HEK293 (cell line): ENCODE results near the gene TDRD9.

Experiments
- CTCF ChIA-PET: fragments of 350-600 bp; formaldehyde crosslinking; extraction: SDS; loops from one replicate; lab custom pipeline; 2021; ENCODE audit warnings: antibody characterized with exemption; lab: Yijun Ruan, JAX
- POLR2A ChIA-PET: fragments of 300-600 bp; formaldehyde crosslinking; extraction: SDS; loops from one replicate; lab custom pipeline; 2020; ENCODE audit warnings: antibody characterized with exemption, inconsistent platforms; lab: Yijun Ruan, JAX
- H3K27ac ChIP-seq: fragments of 200-500 bp; sonication (Bioruptor generic); 2 replicates; pipeline ENCODE4 v1.5.1; 2014; ENCODE audit warnings: low read depth, low read length, control low read depth, inconsistent platforms; ENCODE audit errors: extremely low read depth
- H3K36me3 ChIP-seq, 2 experiments: fragments of 200-500 bp in 1 of 2; sonication (Bioruptor generic) in 1 of 2; 1 replicate in 1 of 2; 2 replicates in 1 of 2; pipeline ENCODE4 v1.5.1; 2014 to 2017; ENCODE audit warnings: inconsistent platforms in 2 of 2, low read length in 2 of 2; ENCODE audit not compliant: control insufficient read depth in 2 of 2, insufficient read depth in 1 of 2
- H3K4me1 ChIP-seq: fragments of 200-500 bp; sonication (Bioruptor generic); 2 replicates; pipeline ENCODE4 v1.5.1; 2014; ENCODE audit warnings: mild to moderate bottlenecking, low read length, inconsistent platforms; ENCODE audit not compliant: control insufficient read depth, insufficient read depth
- H3K4me3 ChIP-seq: 2 replicates; pipeline ENCODE4 v1.5.1; 2011; ENCODE audit warnings: low read depth, mild to moderate bottlenecking, control low read depth, low read length, moderate library complexity
- H3K9me3 ChIP-seq: fragments of 200-500 bp; sonication (Bioruptor generic); 2 replicates; pipeline ENCODE4 v1.5.1; 2014; ENCODE audit warnings: low read depth, low read length, inconsistent platforms; ENCODE audit not compliant: control insufficient read depth, insufficient read depth
- MZF1 ChIP-seq: fragments of 450-650 bp; formaldehyde crosslinking; IDR thresholded peaks from 2 replicates; pipeline ENCODE4 v1.5.1; 2017; ENCODE audit warnings: missing biosample characterization, missing genetic modification characterization, borderline replicate concordance
- YY2 ChIP-seq: fragments of 450-650 bp; formaldehyde crosslinking; IDR thresholded peaks from 2 replicates; pipeline ENCODE4 v1.5.1; 2016; ENCODE audit warnings: missing biosample characterization, missing genetic modification characterization
- ZNF223 ChIP-seq: fragments of 450-650 bp; formaldehyde crosslinking; IDR thresholded peaks from 2 replicates; pipeline ENCODE4 v1.5.1; 2016; ENCODE audit warnings: missing biosample characterization, missing genetic modification characterization
- ZNF26 ChIP-seq: fragments of 450-650 bp; formaldehyde crosslinking; IDR thresholded peaks from 2 replicates; pipeline ENCODE4 v1.5.1; 2016; ENCODE audit warnings: missing biosample characterization, missing genetic modification characterization
- ZNF266 ChIP-seq: fragments of 450-650 bp; formaldehyde crosslinking; IDR thresholded peaks from 2 replicates; pipeline ENCODE4 v1.5.1; 2016; ENCODE audit warnings: missing biosample characterization, missing genetic modification characterization, low read depth
- ZNF629 ChIP-seq: fragments of 450-650 bp; formaldehyde crosslinking; IDR thresholded peaks from 2 replicates; pipeline ENCODE4 v1.5.1; 2017; ENCODE audit warnings: missing biosample characterization, missing genetic modification characterization
- ZNF639 ChIP-seq: fragments of 450-650 bp; formaldehyde crosslinking; IDR thresholded peaks from 2 replicates; pipeline ENCODE4 v1.5.1; 2016; ENCODE audit warnings: missing biosample characterization, missing genetic modification characterization
- TF ChIP-seq, protein P1 (sequence below): fragments of 450-650 bp; formaldehyde crosslinking; IDR thresholded peaks from 2 replicates; pipeline ENCODE4 v1.5.1; 2017; ENCODE audit warnings: missing biosample characterization, missing genetic modification characterization
- TF ChIP-seq, protein P2 (sequence below): fragments of 450-650 bp; formaldehyde crosslinking; IDR thresholded peaks from 2 replicates; pipeline ENCODE4 v1.5.1; 2017; ENCODE audit warnings: missing biosample characterization, missing genetic modification characterization
- TF ChIP-seq, protein P3 (sequence below): fragments of 450-650 bp; formaldehyde crosslinking; conservative IDR thresholded peaks from 2 replicates; pipeline ENCODE4 v1.5.1; 2016; ENCODE audit warnings: low read depth, missing biosample characterization, missing genetic modification characterization
- TF ChIP-seq, protein P4 (sequence below): fragments of 450-650 bp; formaldehyde crosslinking; IDR thresholded peaks from 2 replicates; pipeline ENCODE4 v1.5.1; 2016; ENCODE audit warnings: missing biosample characterization, missing genetic modification characterization, borderline replicate concordance

Gene TDRD9

DNA sequence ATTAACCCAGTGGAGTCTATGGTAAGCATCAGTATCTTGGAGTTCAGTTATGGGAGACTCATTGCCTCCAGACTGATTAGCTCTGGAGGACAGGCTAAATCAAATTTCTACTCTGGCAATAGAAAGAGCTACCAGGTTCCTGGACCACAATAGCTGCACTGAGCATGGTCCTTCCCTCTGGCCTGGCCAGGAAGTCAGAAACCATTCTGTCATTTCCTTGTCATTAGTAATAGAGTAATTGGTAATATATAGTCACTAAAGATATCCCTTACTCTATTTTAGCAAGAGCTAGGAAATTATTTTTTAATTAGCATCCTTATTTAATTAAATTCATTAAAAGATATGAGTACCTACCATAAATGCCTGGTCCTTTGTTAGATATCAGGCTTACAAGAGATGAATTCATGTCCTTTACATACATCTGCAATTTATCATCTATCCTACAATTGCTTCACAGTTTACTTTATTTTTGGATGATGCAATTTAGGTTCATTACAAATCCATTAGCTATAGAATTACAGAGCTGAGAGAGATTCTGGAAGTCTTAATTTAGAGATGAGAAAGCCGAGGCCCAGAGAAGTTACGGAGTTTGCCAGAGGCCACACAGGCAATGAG, 23.7 kb upstream of the TDRD9 start (continued):
- no peak for TF ChIP-seq ZNF639 (tag by site-specific recombination)
- no peak for TF ChIP-seq ZNF629
- TF ChIP-seq, protein P1, sequence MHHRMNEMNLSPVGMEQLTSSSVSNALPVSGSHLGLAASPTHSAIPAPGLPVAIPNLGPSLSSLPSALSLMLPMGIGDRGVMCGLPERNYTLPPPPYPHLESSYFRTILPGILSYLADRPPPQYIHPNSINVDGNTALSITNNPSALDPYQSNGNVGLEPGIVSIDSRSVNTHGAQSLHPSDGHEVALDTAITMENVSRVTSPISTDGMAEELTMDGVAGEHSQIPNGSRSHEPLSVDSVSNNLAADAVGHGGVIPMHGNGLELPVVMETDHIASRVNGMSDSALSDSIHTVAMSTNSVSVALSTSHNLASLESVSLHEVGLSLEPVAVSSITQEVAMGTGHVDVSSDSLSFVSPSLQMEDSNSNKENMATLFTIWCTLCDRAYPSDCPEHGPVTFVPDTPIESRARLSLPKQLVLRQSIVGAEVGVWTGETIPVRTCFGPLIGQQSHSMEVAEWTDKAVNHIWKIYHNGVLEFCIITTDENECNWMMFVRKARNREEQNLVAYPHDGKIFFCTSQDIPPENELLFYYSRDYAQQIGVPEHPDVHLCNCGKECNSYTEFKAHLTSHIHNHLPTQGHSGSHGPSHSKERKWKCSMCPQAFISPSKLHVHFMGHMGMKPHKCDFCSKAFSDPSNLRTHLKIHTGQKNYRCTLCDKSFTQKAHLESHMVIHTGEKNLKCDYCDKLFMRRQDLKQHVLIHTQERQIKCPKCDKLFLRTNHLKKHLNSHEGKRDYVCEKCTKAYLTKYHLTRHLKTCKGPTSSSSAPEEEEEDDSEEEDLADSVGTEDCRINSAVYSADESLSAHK (tag by site-specific recombination) = no peak

GRCh38 chr14:103905842-103906456, 22.3 kb upstream of the TDRD9 start:
- ChIA-PET CTCF (interaction anchor here (0.6 to 1.8 kb wide), 4 partner anchors 96 to 369 kb away, joined by 3 to 7 read pairs (median 4); no protein-coding TSS in a partner anchor), POLR2A (interaction anchor here (0.5 kb wide), 1 partner anchor 135 kb away, joined by 4 read pairs; no protein-coding TSS in a partner anchor)
- Histone ChIP-seq H3K4me3 (no peak overlapping the region), H3K36me3 (peaks cover 0 to 5% of the 10 kb centered on the region in 2 experiments; a peak in 1 of 3 replicates), H3K4me1 (no peaks in the 10 kb centered on the region), H3K27ac (no peak overlapping the region), H3K9me3 (no peaks in the 10 kb centered on the region)
- TF ChIP-seq ZNF26 (no peak), ZNF223 (tag by site-specific recombination) (no peak), MZF1 (tag by site-specific recombination) (no peak), ZNF266 (tag by site-specific recombination) (no peak), YY2 (tag by site-specific recombination) (no peak)
- TF ChIP-seq, protein P2, sequence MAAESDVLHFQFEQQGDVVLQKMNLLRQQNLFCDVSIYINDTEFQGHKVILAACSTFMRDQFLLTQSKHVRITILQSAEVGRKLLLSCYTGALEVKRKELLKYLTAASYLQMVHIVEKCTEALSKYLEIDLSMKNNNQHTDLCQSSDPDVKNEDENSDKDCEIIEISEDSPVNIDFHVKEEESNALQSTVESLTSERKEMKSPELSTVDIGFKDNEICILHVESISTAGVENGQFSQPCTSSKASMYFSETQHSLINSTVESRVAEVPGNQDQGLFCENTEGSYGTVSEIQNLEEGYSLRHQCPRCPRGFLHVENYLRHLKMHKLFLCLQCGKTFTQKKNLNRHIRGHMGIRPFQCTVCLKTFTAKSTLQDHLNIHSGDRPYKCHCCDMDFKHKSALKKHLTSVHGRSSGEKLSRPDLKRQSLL = no peak
- TF ChIP-seq, protein P3, sequence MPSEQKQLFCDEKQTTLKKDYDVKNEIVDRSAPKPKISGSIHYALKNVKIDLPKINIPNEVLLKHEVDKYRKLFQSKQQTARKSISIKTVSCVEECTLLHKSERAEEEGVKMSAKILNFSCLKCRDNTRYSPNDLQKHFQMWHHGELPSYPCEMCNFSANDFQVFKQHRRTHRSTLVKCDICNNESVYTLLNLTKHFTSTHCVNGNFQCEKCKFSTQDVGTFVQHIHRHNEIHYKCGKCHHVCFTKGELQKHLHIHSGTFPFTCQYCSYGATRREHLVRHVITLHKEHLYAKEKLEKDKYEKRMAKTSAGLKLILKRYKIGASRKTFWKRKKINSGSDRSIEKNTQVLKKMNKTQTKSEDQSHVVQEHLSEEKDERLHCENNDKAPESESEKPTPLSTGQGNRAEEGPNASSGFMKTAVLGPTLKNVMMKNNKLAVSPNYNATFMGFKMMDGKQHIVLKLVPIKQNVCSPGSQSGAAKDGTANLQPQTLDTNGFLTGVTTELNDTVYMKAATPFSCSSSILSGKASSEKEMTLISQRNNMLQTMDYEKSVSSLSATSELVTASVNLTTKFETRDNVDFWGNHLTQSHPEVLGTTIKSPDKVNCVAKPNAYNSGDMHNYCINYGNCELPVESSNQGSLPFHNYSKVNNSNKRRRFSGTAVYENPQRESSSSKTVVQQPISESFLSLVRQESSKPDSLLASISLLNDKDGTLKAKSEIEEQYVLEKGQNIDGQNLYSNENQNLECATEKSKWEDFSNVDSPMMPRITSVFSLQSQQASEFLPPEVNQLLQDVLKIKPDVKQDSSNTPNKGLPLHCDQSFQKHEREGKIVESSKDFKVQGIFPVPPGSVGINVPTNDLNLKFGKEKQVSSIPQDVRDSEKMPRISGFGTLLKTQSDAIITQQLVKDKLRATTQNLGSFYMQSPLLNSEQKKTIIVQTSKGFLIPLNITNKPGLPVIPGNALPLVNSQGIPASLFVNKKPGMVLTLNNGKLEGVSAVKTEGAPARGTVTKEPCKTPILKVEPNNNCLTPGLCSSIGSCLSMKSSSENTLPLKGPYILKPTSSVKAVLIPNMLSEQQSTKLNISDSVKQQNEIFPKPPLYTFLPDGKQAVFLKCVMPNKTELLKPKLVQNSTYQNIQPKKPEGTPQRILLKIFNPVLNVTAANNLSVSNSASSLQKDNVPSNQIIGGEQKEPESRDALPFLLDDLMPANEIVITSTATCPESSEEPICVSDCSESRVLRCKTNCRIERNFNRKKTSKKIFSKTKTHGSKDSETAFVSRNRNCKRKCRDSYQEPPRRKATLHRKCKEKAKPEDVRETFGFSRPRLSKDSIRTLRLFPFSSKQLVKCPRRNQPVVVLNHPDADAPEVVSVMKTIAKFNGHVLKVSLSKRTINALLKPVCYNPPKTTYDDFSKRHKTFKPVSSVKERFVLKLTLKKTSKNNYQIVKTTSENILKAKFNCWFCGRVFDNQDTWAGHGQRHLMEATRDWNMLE (tag by site-specific recombination) = no peak
- TF ChIP-seq, protein P4, sequence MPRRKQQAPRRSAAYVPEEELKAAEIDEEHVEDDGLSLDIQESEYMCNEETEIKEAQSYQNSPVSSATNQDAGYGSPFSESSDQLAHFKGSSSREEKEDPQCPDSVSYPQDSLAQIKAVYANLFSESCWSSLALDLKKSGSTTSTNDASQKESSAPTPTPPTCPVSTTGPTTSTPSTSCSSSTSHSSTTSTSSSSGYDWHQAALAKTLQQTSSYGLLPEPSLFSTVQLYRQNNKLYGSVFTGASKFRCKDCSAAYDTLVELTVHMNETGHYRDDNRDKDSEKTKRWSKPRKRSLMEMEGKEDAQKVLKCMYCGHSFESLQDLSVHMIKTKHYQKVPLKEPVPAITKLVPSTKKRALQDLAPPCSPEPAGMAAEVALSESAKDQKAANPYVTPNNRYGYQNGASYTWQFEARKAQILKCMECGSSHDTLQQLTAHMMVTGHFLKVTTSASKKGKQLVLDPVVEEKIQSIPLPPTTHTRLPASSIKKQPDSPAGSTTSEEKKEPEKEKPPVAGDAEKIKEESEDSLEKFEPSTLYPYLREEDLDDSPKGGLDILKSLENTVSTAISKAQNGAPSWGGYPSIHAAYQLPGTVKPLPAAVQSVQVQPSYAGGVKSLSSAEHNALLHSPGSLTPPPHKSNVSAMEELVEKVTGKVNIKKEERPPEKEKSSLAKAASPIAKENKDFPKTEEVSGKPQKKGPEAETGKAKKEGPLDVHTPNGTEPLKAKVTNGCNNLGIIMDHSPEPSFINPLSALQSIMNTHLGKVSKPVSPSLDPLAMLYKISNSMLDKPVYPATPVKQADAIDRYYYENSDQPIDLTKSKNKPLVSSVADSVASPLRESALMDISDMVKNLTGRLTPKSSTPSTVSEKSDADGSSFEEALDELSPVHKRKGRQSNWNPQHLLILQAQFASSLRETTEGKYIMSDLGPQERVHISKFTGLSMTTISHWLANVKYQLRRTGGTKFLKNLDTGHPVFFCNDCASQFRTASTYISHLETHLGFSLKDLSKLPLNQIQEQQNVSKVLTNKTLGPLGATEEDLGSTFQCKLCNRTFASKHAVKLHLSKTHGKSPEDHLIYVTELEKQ = no peak
